Measurements from ENCODE around the gene AIF1.

AIF1 gene

DNA sequence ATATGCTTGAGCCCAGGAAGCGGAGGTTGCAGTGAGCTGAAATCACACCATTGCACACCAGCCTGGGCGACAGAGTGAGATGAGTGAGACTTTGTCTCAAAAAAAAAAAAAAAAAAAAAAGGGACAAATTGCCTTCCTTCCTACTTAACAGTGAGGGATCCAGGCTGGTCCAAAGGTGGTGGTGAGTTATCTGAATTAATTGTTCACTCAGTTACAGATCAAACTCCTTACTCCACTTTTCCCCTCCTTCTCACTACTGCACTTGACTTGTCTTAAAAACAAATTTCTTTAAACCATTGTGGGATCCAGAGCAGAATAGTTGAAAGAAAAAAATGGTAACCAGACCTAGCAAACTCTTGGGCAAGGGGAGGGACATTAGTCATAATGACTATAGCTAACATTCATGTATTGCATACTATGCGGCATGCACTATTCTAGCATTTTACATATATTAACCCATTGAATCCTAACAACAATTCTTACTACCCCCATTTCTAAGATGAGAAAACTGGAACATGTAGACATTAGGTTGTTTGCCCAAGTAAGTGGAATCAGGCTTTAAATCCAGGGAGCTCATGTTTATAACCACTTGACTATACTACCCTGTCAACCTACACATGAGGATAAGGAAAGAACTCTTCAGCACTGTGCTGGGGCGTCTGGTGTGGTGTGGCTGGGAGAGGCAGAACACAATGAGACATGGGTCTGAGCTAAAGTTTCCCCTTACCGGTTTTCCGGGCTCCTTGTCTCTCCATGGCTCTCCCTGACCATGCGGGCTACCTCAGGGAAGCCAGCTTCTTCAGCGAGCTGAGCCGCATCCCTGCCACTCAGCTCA lies 48.3 kb downstream of the AIF1 start:
- Histone ChIP-seq H2BK5ac (ENCODE audit: low read length) (no peak overlapping the region), H3K4me1 (ENCODE audit: control insufficient read depth in 2 of 2, insufficient read depth in 1 of 2, low read depth in 1 of 2, low read length in 2 of 2) (peaks cover 26 to 28% of the 10 kb centered on the region in 2 donors), H3K79me1 (ENCODE audit: low read depth, low read length) (peaks cover 11% of the 10 kb centered on the region), H3K9ac (ENCODE audit: low read depth, low read length, poor library complexity) (no peak overlapping the region), H3K36me3 (replicated peaks in 1 of 2; ENCODE audit: control insufficient read depth in 2 of 2, insufficient read depth in 2 of 2, low read length in 2 of 2) (peaks cover 16 to 61% of the 10 kb centered on the region in 2 donors), H3K4me2 (ENCODE audit: insufficient read depth, low read length, poor library complexity, severe bottlenecking) (peak overlapping the region; percentile 49), H2BK12ac (ENCODE audit: low read length) (no peak overlapping the region), H3K9me3 (replicated peaks in 1 of 2; ENCODE audit: control insufficient read depth in 2 of 2, insufficient read depth in 1 of 2, low read depth in 1 of 2, low read length in 2 of 2) (no peaks in the 10 kb centered on the region), H3K27ac (replicated peaks; ENCODE audit: low read length) (no peak overlapping the region), H3K23ac (ENCODE audit: low read depth, low read length, poor library complexity) (no peak overlapping the region), H3K4me3 (ENCODE audit: low read length in 2 of 2) (peak overlapping the region in 1 of 2 donors; percentile 92), H3K4ac (ENCODE audit: low read length) (no peak overlapping the region), H3K27me3 (ENCODE audit: control insufficient read depth in 3 of 3, insufficient read depth in 3 of 3, low read depth in 1 of 3, low read length in 3 of 3) (no peaks in the 10 kb centered on the region), H4K8ac (ENCODE audit: low read depth, low read length) (no peak overlapping the region), H4K91ac (ENCODE audit: low read depth, low read length, poor library complexity) (no peak overlapping the region), H2BK120ac (ENCODE audit: low read depth, low read length) (no peak overlapping the region), H2BK15ac (ENCODE audit: low read length) (no peak overlapping the region), H2AK5ac (ENCODE audit: low read depth, low read length) (peak overlapping the region; percentile 20), H3K14ac (ENCODE audit: low read length) (no peak overlapping the region), H2AFZ (ENCODE audit: low read length) (no peak overlapping the region), H3K18ac (ENCODE audit: low read length) (no peak overlapping the region)
- no peak for DNase-seq (ENCODE audit: low spot score)
- no CpG with 5 or more reads among the region's 9 CpGs for WGBS, 2 donors (ENCODE audit: extremely low coverage in 2 of 2, insufficient read length in 2 of 2, insufficient replicate concordance in 1 of 2)

DNA sequence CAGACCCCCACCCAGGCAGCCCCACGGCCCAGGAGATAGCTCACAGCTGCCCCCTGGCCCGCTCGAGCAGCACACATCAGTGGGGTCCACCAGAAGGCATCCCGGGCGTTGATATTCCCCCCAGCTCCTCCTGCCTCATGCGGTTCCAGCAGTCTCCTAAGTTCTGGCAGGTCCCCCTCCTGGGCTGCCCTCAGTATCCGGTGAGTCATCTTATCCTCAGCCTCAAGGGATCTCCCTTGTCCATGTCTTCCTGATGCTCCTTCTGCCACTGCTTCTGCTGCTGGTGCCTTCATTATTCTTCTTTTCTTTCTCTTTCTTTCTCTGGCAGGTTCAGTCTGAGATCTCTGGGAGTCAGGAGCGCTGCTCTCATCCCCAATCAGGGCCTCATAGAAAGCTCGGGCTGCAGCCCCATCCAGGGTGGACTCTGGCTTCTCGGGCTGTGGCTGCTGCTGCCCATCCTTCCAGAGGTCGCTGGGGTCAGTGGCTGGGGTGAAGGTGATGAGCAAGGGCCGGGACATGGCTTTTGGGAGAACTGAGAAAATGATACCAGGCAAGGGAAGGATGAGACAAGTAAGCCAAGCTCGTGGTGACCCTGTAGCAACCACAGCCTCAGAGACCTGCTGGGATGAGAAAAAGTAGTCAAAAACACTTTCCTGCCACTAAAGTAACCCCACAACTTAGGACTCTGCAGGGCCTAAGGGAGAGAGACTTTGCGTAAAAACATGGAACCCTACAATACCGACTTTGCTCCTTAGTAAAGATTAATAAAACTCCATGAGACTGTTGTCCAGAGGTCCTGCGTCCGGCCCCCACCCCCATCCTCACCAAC lies 49.1 kb downstream of the AIF1 start:
- H3K79me1 ChIP-seq (ENCODE audit: low read depth, low read length): peaks cover 7% of the 10 kb centered on the region
- H3K23ac ChIP-seq (ENCODE audit: low read depth, low read length, poor library complexity): no peak overlapping the region
- no peak overlapping the region for H4K91ac ChIP-seq (ENCODE audit: low read depth, low read length, poor library complexity)
- H3K27ac ChIP-seq (replicated peaks; ENCODE audit: low read length): peak overlapping the region; percentile 93
- no peak overlapping the region for H3K14ac ChIP-seq (ENCODE audit: low read length)
- peak overlapping the region; percentile 92 to 95 for H3K4me3 ChIP-seq (ENCODE audit: low read length in 2 of 2)
- no peaks in the 10 kb centered on the region for H3K9me3 ChIP-seq (replicated peaks in 1 of 2; ENCODE audit: control insufficient read depth in 2 of 2, insufficient read depth in 1 of 2, low read depth in 1 of 2, low read length in 2 of 2)
- no CpG with 5 or more reads among the region's 17 CpGs for WGBS, 2 donors (ENCODE audit: extremely low coverage in 2 of 2, insufficient read length in 2 of 2, insufficient replicate concordance in 1 of 2)
- no peak overlapping the region for H2BK12ac ChIP-seq (ENCODE audit: low read length)
- peaks cover 24 to 61% of the 10 kb centered on the region in 2 donors for H3K36me3 ChIP-seq (replicated peaks in 1 of 2; ENCODE audit: control insufficient read depth in 2 of 2, insufficient read depth in 2 of 2, low read length in 2 of 2)
- H3K4ac ChIP-seq (ENCODE audit: low read length): no peak overlapping the region
- no peaks in the 10 kb centered on the region for H3K27me3 ChIP-seq (ENCODE audit: control insufficient read depth in 3 of 3, insufficient read depth in 3 of 3, low read depth in 1 of 3, low read length in 3 of 3)
- no peak overlapping the region for H3K18ac ChIP-seq (ENCODE audit: low read length)
- H3K4me2 ChIP-seq (ENCODE audit: insufficient read depth, low read length, poor library complexity, severe bottlenecking): peak overlapping the region; percentile 49
- H4K8ac ChIP-seq (ENCODE audit: low read depth, low read length): no peak overlapping the region
- H2BK5ac ChIP-seq (ENCODE audit: low read length): no peak overlapping the region
- DNase-seq (ENCODE audit: low spot score): no peak
- H2BK120ac ChIP-seq (ENCODE audit: low read depth, low read length): no peak overlapping the region
- H2AFZ ChIP-seq (ENCODE audit: low read length): peak overlapping the region; percentile 84
- H2AK5ac ChIP-seq (ENCODE audit: low read depth, low read length): peak overlapping the region; percentile 20
- H3K4me1 ChIP-seq (ENCODE audit: control insufficient read depth in 2 of 2, insufficient read depth in 1 of 2, low read depth in 1 of 2, low read length in 2 of 2): peaks cover 21 to 22% of the 10 kb centered on the region in 2 donors
- H2BK15ac ChIP-seq (ENCODE audit: low read length): no peak overlapping the region
- no peak overlapping the region for H3K9ac ChIP-seq (ENCODE audit: low read depth, low read length, poor library complexity)

- H3K9me3 ChIP-seq (replicated peaks in 1 of 2; ENCODE audit: control insufficient read depth in 2 of 2, insufficient read depth in 1 of 2, low read depth in 1 of 2, low read length in 2 of 2): no peaks in the 10 kb centered on the region
- peaks cover 15 to 16% of the 10 kb centered on the region in 2 donors for H3K4me1 ChIP-seq (ENCODE audit: control insufficient read depth in 2 of 2, insufficient read depth in 1 of 2, low read depth in 1 of 2, low read length in 2 of 2)
- peak within 1 kb of the TSS; percentile 85 for H2AK5ac ChIP-seq (ENCODE audit: low read depth, low read length)
- H3K4me2 ChIP-seq (ENCODE audit: insufficient read depth, low read length, poor library complexity, severe bottlenecking): peak within 1 kb of the TSS; percentile 92
- H3K9ac ChIP-seq (ENCODE audit: low read depth, low read length, poor library complexity): peak within 1 kb of the TSS; percentile 93
- H3K18ac ChIP-seq (ENCODE audit: low read length): peak within 1 kb of the TSS; percentile 92
- H3K27ac ChIP-seq (replicated peaks; ENCODE audit: low read length): peak within 1 kb of the TSS; percentile 93
- H3K14ac ChIP-seq (ENCODE audit: low read length): no peak within 1 kb of the TSS
- no peak within 1 kb of the TSS for H2BK120ac ChIP-seq (ENCODE audit: low read depth, low read length)
- peaks cover 30 to 66% of the 10 kb centered on the region in 2 donors for H3K36me3 ChIP-seq (replicated peaks in 1 of 2; ENCODE audit: control insufficient read depth in 2 of 2, insufficient read depth in 2 of 2, low read length in 2 of 2)
- peak within 1 kb of the TSS; percentile 45 for H2BK5ac ChIP-seq (ENCODE audit: low read length)
- no peak within 1 kb of the TSS for H2BK15ac ChIP-seq (ENCODE audit: low read length)
- H2AFZ ChIP-seq (ENCODE audit: low read length): peak within 1 kb of the TSS; percentile 84
- H4K8ac ChIP-seq (ENCODE audit: low read depth, low read length): no peak within 1 kb of the TSS
- H4K91ac ChIP-seq (ENCODE audit: low read depth, low read length, poor library complexity): peak within 1 kb of the TSS; percentile 64
- WGBS, 2 donors (ENCODE audit: extremely low coverage in 2 of 2, insufficient read length in 2 of 2, insufficient replicate concordance in 1 of 2): no CpG with 5 or more reads among the region's 39 CpGs
- no peaks in the 10 kb centered on the region for H3K27me3 ChIP-seq (ENCODE audit: control insufficient read depth in 3 of 3, insufficient read depth in 3 of 3, low read depth in 1 of 3, low read length in 3 of 3)
- H3K4ac ChIP-seq (ENCODE audit: low read length): no peak within 1 kb of the TSS
- H2BK12ac ChIP-seq (ENCODE audit: low read length): no peak within 1 kb of the TSS
- peaks cover 7% of the 10 kb centered on the region for H3K79me1 ChIP-seq (ENCODE audit: low read depth, low read length)
- DNase-seq (ENCODE audit: low spot score): peak; percentile 79
- H3K4me3 ChIP-seq (ENCODE audit: low read length in 2 of 2): peak within 1 kb of the TSS; percentile 92 to 95
- peak within 1 kb of the TSS; percentile 58 for H3K23ac ChIP-seq (ENCODE audit: low read depth, low read length, poor library complexity)
These were observed 49.9 kb downstream of the AIF1 start, which contains the start of gene GPANK1 for GRCh38 chr6:31664790-31665500. Gene GPANK1, minus strand, starts transcription at chr6:31664997. Its CDS starts 519 bp downstream, at chr6:31664478.
